ENCODE measurements around the gene POU6F2. TPM values are rescaled to one million over a fixed set of nuclear protein-coding genes. Genes with fewer than 3 reads are reported as not detected.
"Not testable (repeated sequence)": the region's sequence is repeated elsewhere in the genome, so short reads cannot be mapped to it uniquely, and the experiment has no call there.

POU6F2 gene
- total and polyA plus RNA-seq, 2 of the 4 experiments (the other 2 are of a cell fraction), result not detected

DNA sequence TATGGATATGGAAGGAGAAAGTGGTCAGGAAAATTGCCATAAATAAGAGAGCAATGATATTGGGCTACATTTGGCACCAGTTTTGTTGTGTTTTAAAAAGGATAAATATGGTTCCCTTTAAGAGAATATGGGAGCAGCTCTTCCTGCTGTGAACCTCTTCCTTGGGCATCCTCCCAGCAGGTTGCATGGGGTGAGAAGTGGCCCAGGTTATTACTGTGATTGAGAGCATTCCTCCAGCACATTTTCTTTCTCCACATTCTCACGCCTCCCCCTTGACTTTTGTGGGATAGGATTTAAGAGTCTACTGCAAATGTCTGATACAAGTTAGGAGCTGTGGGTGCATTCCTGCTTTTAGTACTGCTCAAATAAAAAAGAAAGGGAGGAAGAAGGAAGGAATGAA is 214.8 kb downstream of the POU6F2 start:
- Histone ChIP-seq H4K5ac (ENCODE audit: low read depth, low read length) (no peak overlapping the region), H3K14ac (replicated peaks; ENCODE audit: low read depth, low read length) (no peak overlapping the region), H3K4me1 (ENCODE audit: control insufficient read depth, insufficient read depth, low read length) (no peaks in the 10 kb centered on the region), H2BK15ac (ENCODE audit: low read depth, low read length) (no peak overlapping the region), H3K9me3 (ENCODE audit: control insufficient read depth, insufficient read depth, low read length) (no peaks in the 10 kb centered on the region), H4K91ac (ENCODE audit: insufficient read depth, low read depth, low read length) (no peak overlapping the region), H3K79me1 (ENCODE audit: low read depth in 1 of 2, low read length in 2 of 2) (no peaks in the 10 kb centered on the region), H2BK5ac (ENCODE audit: low read depth, low read length, poor library complexity, severe bottlenecking) (no peak overlapping the region), H2BK20ac (ENCODE audit: low read depth, low read length) (no peak overlapping the region), H2AK5ac (ENCODE audit: low read depth, low read length) (no peak overlapping the region), H3K4me3 (ENCODE audit: insufficient read depth, low read depth, low read length) (no peak overlapping the region), H3K56ac (ENCODE audit: extremely low read depth, insufficient read depth, low read length) (no peak overlapping the region), H3K9me1 (ENCODE audit: insufficient read depth, low read length) (no peaks in the 10 kb centered on the region), H3K23ac (ENCODE audit: low read depth, low read length) (no peak overlapping the region), H2AFZ (replicated peaks; ENCODE audit: low read length, poor library complexity) (no peak overlapping the region), H3K9ac (ENCODE audit: low read depth, low read length) (no peak overlapping the region), H3K18ac (ENCODE audit: low read depth, low read length) (no peak overlapping the region), H3K36me3 (ENCODE audit: control insufficient read depth, insufficient read depth, low read length) (no peaks in the 10 kb centered on the region), H4K8ac (ENCODE audit: low read depth in 2 of 2, low read length in 2 of 2) (no peak overlapping the region), H2BK120ac (ENCODE audit: low read depth, low read length) (no peak overlapping the region), H3K27me3 (ENCODE audit: control insufficient read depth, insufficient read depth, low read length) (no peaks in the 10 kb centered on the region), H3K4ac (ENCODE audit: low read depth, low read length) (no peak overlapping the region), H3K4me2 (ENCODE audit: low read depth, low read length) (no peak overlapping the region), H3K27ac (ENCODE audit: insufficient read depth, low read length) (no peak overlapping the region), H2AK9ac (replicated peaks; ENCODE audit: low read depth, low read length, poor library complexity) (no peak overlapping the region), H4K20me1 (ENCODE audit: insufficient read depth, low read length) (no peaks in the 10 kb centered on the region)
- dilution Hi-C loops (cut with HindIII; ENCODE audit: low sequenced_read_pairs, unreplicated experiment) (no loop called here), in situ Hi-C loops (cut with MboI; ENCODE audit: low sequenced_read_pairs) (no loop called here), intact Hi-C loops (cut with micrococcal nuclease) (no loop called here)
- BruUV-seq (replicated peaks), result no TSS peak
- DNase-seq (no peak), ATAC-seq (ENCODE audit: low read depth) (no peak)
- WGBS, 2 experiments (ENCODE audit: extremely low coverage in 2 of 2, insufficient read length in 1 of 2), result no CpG with 5 or more reads among the region's 1 CpG
- POLR2A ChIA-PET (ENCODE audit: unreplicated experiment), result no interaction called here
- CTCF ChIA-PET, result no interaction called here
- no peak for TF ChIP-seq CHD1 (IDR thresholded peaks at IDR 0.05; ENCODE audit: low read depth, low read length)
- no peak for TF ChIP-seq MAZ (IDR thresholded peaks at IDR 0.05; ENCODE audit: borderline replicate concordance, low read depth, low read length)
- no peak for TF ChIP-seq BHLHE40 (IDR thresholded peaks at IDR 0.05; ENCODE audit: low read depth, low read length)
- no peak for TF ChIP-seq RFX5 (IDR thresholded peaks at IDR 0.05; ENCODE audit: low read depth, low read length)
- no peak for TF ChIP-seq FOS (IDR thresholded peaks at IDR 0.05; ENCODE audit: low read depth, low read length)
- no peak for TF ChIP-seq MXI1 (IDR thresholded peaks at IDR 0.05; ENCODE audit: borderline replicate concordance, low read depth, low read length)
- no peak for TF ChIP-seq NFE2L2 (IDR thresholded peaks at IDR 0.05; ENCODE audit: low read depth, low read length)
- TF ChIP-seq, protein P1, sequence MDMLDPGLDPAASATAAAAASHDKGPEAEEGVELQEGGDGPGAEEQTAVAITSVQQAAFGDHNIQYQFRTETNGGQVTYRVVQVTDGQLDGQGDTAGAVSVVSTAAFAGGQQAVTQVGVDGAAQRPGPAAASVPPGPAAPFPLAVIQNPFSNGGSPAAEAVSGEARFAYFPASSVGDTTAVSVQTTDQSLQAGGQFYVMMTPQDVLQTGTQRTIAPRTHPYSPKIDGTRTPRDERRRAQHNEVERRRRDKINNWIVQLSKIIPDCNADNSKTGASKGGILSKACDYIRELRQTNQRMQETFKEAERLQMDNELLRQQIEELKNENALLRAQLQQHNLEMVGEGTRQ (IDR thresholded peaks at IDR 0.05; ENCODE audit: low read depth, low read length), result no peak
- TF ChIP-seq CEBPB (IDR thresholded peaks at IDR 0.05; ENCODE audit: low read depth, low read length), result no peak

DNA sequence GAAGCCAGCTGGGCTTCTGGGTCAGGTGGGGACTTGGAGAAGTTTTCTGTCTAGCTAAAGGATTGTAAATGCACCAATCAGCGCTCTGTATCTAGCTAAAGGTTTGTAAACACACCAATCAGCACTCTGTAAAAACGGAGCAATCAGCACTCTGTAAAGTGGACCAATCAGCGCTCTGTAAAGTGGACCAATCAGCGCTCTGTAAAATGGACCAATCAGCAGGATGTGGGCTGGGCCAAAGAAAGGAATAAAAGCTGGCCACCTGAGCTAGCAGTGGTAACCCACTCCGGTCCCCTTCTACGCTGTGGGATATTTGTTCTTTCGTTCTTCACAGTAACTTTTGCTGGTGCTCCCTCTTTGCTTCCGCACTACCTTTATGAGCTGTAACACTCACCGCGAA is 216.7 kb downstream of the POU6F2 start:
- H3K18ac ChIP-seq (ENCODE audit: low read depth, low read length); H2BK5ac ChIP-seq (ENCODE audit: low read depth, low read length, poor library complexity, severe bottlenecking); H3K27ac ChIP-seq (ENCODE audit: insufficient read depth, low read length); H3K4me2 ChIP-seq (ENCODE audit: low read depth, low read length); H3K4ac ChIP-seq (ENCODE audit: low read depth, low read length); H4K91ac ChIP-seq (ENCODE audit: insufficient read depth, low read depth, low read length); CTCF ChIA-PET; H2BK120ac ChIP-seq (ENCODE audit: low read depth, low read length); H3K4me3 ChIP-seq (ENCODE audit: insufficient read depth, low read depth, low read length); H3K9me1 ChIP-seq (ENCODE audit: insufficient read depth, low read length); H2BK15ac ChIP-seq (ENCODE audit: low read depth, low read length); in situ Hi-C loops (cut with MboI; ENCODE audit: low sequenced_read_pairs); H3K14ac ChIP-seq (replicated peaks; ENCODE audit: low read depth, low read length); ATAC-seq (ENCODE audit: low read depth); H3K27me3 ChIP-seq (ENCODE audit: control insufficient read depth, insufficient read depth, low read length); dilution Hi-C loops (cut with HindIII; ENCODE audit: low sequenced_read_pairs, unreplicated experiment); H3K4me1 ChIP-seq (ENCODE audit: control insufficient read depth, insufficient read depth, low read length); H3K9ac ChIP-seq (ENCODE audit: low read depth, low read length); H4K5ac ChIP-seq (ENCODE audit: low read depth, low read length); BruUV-seq (replicated peaks); H3K79me1 ChIP-seq (ENCODE audit: low read depth in 1 of 2, low read length in 2 of 2); H4K8ac ChIP-seq (ENCODE audit: low read depth in 2 of 2, low read length in 2 of 2); POLR2A ChIA-PET (ENCODE audit: unreplicated experiment); H3K56ac ChIP-seq (ENCODE audit: extremely low read depth, insufficient read depth, low read length); H2AK9ac ChIP-seq (replicated peaks; ENCODE audit: low read depth, low read length, poor library complexity); H2AK5ac ChIP-seq (ENCODE audit: low read depth, low read length); DNase-seq; H3K36me3 ChIP-seq (ENCODE audit: control insufficient read depth, insufficient read depth, low read length); H3K9me3 ChIP-seq (ENCODE audit: control insufficient read depth, insufficient read depth, low read length); H4K20me1 ChIP-seq (ENCODE audit: insufficient read depth, low read length); H2BK20ac ChIP-seq (ENCODE audit: low read depth, low read length); H2AFZ ChIP-seq (replicated peaks; ENCODE audit: low read length, poor library complexity); H3K23ac ChIP-seq (ENCODE audit: low read depth, low read length); intact Hi-C loops (cut with micrococcal nuclease): not testable (repeated sequence)
- WGBS, 2 experiments (ENCODE audit: extremely low coverage in 2 of 2, insufficient read length in 1 of 2), result 95% methylated on average over 3 of the region's 10 CpGs; no CpG with 5 or more reads in 1 of the 2 experiments

Measured in IMR-90 (cell line).